Stomach smooth muscle (tissue), 2 donors: ENCODE measurements around the gene AQP10.
"Not testable (repeated sequence)": the region's sequence is repeated elsewhere in the genome, so short reads cannot be mapped to it uniquely, and the experiment has no call there.

Experiments used
- H3K27ac ChIP-seq: one replicate; pipeline ENCODE4 v1.7.0; 2013; ENCODE audit warnings: mild to moderate bottlenecking, low read length, inconsistent platforms
- H3K27me3 ChIP-seq, 2 donors: one replicate each; pipeline ENCODE4 v1.7.0; 2013; ENCODE audit warnings: low read length in 2 of 2; ENCODE audit not compliant: insufficient read depth in 2 of 2, control insufficient read depth in 1 of 2
- H3K36me3 ChIP-seq, 2 donors: one replicate each; pipeline ENCODE4 v1.7.0; 2013; ENCODE audit warnings: low read length in 2 of 2; ENCODE audit not compliant: control insufficient read depth in 2 of 2, insufficient read depth in 2 of 2
- H3K4me1 ChIP-seq: one replicate; pipeline ENCODE4 v1.7.0; 2013; ENCODE audit warnings: low read length; ENCODE audit not compliant: control insufficient read depth, insufficient read depth
- H3K4me3 ChIP-seq, 2 donors: one replicate each; pipeline ENCODE4 v1.7.0; 2013; ENCODE audit warnings: low read length in 2 of 2
- H3K9ac ChIP-seq, 2 donors: one replicate each; pipeline ENCODE4 v1.7.0; 2013; ENCODE audit warnings: low read length in 2 of 2, mild to moderate bottlenecking in 1 of 2
- H3K9me3 ChIP-seq, 2 donors: one replicate each; pipeline ENCODE4 v1.7.0; 2013; ENCODE audit warnings: low read length in 2 of 2; ENCODE audit not compliant: control insufficient read depth in 2 of 2
- donor health status: healthy.
- donor health status: Pancreatic carcinoma.

AQP10 gene

GRCh38 chr1:154360288-154360687 lies 39.4 kb downstream of the AQP10 start:
- Histone ChIP-seq H3K4me3 (no peak overlapping the region), H3K27ac (no peak overlapping the region), H3K27me3 (no peaks in the 10 kb centered on the region), H3K9ac (no peak overlapping the region), H3K9me3 (no peaks in the 10 kb centered on the region), H3K36me3 (no peaks in the 10 kb centered on the region), H3K4me1 (peaks cover 2% of the 10 kb centered on the region)

- not testable (repeated sequence) for H3K27ac ChIP-seq, H3K27me3 ChIP-seq, H3K4me1 ChIP-seq, H3K9me3 ChIP-seq, H3K9ac ChIP-seq, H3K4me3 ChIP-seq, H3K36me3 ChIP-seq
Measured at GRCh38 chr1:154360881-154361280, 40.0 kb downstream of the AQP10 start.

- Histone ChIP-seq H3K36me3 (no peaks in the 10 kb centered on the region), H3K27ac (no peak overlapping the region), H3K9me3 (no peaks in the 10 kb centered on the region), H3K4me3 (no peak overlapping the region), H3K4me1 (no peaks in the 10 kb centered on the region), H3K9ac (no peak overlapping the region), H3K27me3 (no peaks in the 10 kb centered on the region)
Measured at GRCh38 chr1:154361357-154361756, 40.5 kb downstream of the AQP10 start.

- Histone ChIP-seq H3K36me3 (no peaks in the 10 kb centered on the region), H3K4me1 (no peaks in the 10 kb centered on the region), H3K27ac (no peak overlapping the region), H3K9me3 (no peaks in the 10 kb centered on the region), H3K9ac (no peak overlapping the region), H3K27me3 (no peaks in the 10 kb centered on the region), H3K4me3 (no peak overlapping the region)
Measured at GRCh38 chr1:154371436-154371835, 50.5 kb downstream of the AQP10 start.

- H3K27ac ChIP-seq, H3K4me3 ChIP-seq, H3K4me1 ChIP-seq, H3K27me3 ChIP-seq, H3K36me3 ChIP-seq, H3K9ac ChIP-seq, H3K9me3 ChIP-seq: not testable (repeated sequence)
Measured at GRCh38 chr1:154373777-154374357, 53.0 kb downstream of the AQP10 start.
